Measurements from ENCODE around the gene RAD9B. TPM values are rescaled to one million over a fixed set of nuclear protein-coding genes. Genes with fewer than 3 reads are reported as not detected.

The RAD9B gene
- total and polyA plus RNA-seq, 9 of the 15 experiments (the other 6 are each of a cell fraction or from before 2014, with no cell fraction given) = 0.05 to 0.83 (median 0.32) TPM

DNA sequence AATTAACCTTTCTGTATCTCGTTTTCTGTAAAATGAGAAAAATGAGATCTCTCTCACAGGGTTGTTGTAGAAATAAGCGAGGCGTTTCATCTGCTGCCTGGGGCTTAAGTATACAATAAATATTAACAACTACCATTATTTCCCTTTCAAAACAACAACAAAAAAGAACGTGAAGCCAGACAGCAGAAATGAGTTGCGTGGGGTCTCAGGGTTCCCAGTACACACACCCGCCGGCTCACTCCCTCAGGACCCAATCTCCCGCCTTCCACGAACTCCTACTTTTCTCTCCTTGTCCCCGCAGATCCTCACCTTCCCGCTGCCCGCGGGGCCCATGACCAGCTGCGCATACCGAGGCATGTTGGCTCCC lies 34.3 kb upstream of the RAD9B start (continued):
- TF ChIP-seq, protein P1, sequence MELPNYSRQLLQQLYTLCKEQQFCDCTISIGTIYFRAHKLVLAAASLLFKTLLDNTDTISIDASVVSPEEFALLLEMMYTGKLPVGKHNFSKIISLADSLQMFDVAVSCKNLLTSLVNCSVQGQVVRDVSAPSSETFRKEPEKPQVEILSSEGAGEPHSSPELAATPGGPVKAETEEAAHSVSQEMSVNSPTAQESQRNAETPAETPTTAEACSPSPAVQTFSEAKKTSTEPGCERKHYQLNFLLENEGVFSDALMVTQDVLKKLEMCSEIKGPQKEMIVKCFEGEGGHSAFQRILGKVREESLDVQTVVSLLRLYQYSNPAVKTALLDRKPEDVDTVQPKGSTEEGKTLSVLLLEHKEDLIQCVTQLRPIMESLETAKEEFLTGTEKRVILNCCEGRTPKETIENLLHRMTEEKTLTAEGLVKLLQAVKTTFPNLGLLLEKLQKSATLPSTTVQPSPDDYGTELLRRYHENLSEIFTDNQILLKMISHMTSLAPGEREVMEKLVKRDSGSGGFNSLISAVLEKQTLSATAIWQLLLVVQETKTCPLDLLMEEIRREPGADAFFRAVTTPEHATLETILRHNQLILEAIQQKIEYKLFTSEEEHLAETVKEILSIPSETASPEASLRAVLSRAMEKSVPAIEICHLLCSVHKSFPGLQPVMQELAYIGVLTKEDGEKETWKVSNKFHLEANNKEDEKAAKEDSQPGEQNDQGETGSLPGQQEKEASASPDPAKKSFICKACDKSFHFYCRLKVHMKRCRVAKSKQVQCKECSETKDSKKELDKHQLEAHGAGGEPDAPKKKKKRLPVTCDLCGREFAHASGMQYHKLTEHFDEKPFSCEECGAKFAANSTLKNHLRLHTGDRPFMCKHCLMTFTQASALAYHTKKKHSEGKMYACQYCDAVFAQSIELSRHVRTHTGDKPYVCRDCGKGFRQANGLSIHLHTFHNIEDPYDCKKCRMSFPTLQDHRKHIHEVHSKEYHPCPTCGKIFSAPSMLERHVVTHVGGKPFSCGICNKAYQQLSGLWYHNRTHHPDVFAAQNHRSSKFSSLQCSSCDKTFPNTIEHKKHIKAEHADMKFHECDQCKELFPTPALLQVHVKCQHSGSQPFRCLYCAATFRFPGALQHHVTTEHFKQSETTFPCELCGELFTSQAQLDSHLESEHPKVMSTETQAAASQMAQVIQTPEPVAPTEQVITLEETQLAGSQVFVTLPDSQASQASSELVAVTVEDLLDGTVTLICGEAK (IDR thresholded peaks at IDR 0.05) = peak; percentile 18
- TF ChIP-seq, protein P1 (CRISPR knock-in tag; IDR thresholded peaks at IDR 0.05) = no peak
- no peak for TF ChIP-seq YBX1 (IDR thresholded peaks at IDR 0.05)
- no peak for TF ChIP-seq NFRKB (IDR thresholded peaks at IDR 0.05; ENCODE audit: low read depth)
- no peak for TF ChIP-seq MAFG (tag; conservative IDR thresholded peaks at IDR 0.05)
- TF ChIP-seq, protein P2, sequence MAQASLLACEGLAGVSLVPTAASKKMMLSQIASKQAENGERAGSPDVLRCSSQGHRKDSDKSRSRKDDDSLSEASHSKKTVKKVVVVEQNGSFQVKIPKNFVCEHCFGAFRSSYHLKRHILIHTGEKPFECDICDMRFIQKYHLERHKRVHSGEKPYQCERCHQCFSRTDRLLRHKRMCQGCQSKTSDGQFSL (CRISPR knock-in tag; IDR thresholded peaks at IDR 0.05) = no peak
- TF ChIP-seq, protein P2 (tag; IDR thresholded peaks at IDR 0.05) = no peak
- TF ChIP-seq, protein P3, sequence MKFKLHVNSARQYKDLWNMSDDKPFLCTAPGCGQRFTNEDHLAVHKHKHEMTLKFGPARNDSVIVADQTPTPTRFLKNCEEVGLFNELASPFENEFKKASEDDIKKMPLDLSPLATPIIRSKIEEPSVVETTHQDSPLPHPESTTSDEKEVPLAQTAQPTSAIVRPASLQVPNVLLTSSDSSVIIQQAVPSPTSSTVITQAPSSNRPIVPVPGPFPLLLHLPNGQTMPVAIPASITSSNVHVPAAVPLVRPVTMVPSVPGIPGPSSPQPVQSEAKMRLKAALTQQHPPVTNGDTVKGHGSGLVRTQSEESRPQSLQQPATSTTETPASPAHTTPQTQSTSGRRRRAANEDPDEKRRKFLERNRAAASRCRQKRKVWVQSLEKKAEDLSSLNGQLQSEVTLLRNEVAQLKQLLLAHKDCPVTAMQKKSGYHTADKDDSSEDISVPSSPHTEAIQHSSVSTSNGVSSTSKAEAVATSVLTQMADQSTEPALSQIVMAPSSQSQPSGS (CRISPR knock-in tag; IDR thresholded peaks at IDR 0.05) = no peak
- TF ChIP-seq SUPT5H (IDR thresholded peaks at IDR 0.05) = peak; percentile 90; the same call in 1 of the 2 replicates
- TF ChIP-seq GABPB1 (CRISPR knock-in tag; IDR thresholded peaks at IDR 0.05) = no peak
- TF ChIP-seq CTBP1 (IDR thresholded peaks at IDR 0.05; ENCODE audit: borderline replicate concordance) = no peak
- TF ChIP-seq, protein P4, sequence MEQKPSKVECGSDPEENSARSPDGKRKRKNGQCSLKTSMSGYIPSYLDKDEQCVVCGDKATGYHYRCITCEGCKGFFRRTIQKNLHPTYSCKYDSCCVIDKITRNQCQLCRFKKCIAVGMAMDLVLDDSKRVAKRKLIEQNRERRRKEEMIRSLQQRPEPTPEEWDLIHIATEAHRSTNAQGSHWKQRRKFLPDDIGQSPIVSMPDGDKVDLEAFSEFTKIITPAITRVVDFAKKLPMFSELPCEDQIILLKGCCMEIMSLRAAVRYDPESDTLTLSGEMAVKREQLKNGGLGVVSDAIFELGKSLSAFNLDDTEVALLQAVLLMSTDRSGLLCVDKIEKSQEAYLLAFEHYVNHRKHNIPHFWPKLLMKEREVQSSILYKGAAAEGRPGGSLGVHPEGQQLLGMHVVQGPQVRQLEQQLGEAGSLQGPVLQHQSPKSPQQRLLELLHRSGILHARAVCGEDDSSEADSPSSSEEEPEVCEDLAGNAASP (IDR thresholded peaks at IDR 0.05) = no peak
- TF ChIP-seq, protein P5, sequence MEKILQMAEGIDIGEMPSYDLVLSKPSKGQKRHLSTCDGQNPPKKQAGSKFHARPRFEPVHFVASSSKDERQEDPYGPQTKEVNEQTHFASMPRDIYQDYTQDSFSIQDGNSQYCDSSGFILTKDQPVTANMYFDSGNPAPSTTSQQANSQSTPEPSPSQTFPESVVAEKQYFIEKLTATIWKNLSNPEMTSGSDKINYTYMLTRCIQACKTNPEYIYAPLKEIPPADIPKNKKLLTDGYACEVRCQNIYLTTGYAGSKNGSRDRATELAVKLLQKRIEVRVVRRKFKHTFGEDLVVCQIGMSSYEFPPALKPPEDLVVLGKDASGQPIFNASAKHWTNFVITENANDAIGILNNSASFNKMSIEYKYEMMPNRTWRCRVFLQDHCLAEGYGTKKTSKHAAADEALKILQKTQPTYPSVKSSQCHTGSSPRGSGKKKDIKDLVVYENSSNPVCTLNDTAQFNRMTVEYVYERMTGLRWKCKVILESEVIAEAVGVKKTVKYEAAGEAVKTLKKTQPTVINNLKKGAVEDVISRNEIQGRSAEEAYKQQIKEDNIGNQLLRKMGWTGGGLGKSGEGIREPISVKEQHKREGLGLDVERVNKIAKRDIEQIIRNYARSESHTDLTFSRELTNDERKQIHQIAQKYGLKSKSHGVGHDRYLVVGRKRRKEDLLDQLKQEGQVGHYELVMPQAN (IDR thresholded peaks at IDR 0.05; ENCODE audit: borderline replicate concordance) = peak; percentile 75
- no peak for TF ChIP-seq PYGO2 (tag; IDR thresholded peaks at IDR 0.05)
- TF ChIP-seq FOXA3 (CRISPR knock-in tag; conservative IDR thresholded peaks at IDR 0.05 in 1 of 2, IDR thresholded peaks at IDR 0.05 in 1 of 2) = no peak

Measured in K562 (cell line).